Brain microvascular endothelial cell (primary cell): ENCODE measurements around the gene ADCY7.

Experiments
- DNase-seq: peaks from one replicate; pipeline ENCODE4 v3.0.0-alpha.2; 2020
- H3K27ac ChIP-seq: fragments of 250-450 bp; sonication (Bioruptor Pico); 2 replicates; pipeline ENCODE4 v1.5.1; 2020; ENCODE audit warnings: mild to moderate bottlenecking, moderate library complexity
- H3K27me3 ChIP-seq: fragments of 250-450 bp; sonication (Bioruptor Pico); replicated peaks from 2 replicates; pipeline ENCODE4 v1.5.1; 2020; ENCODE audit warnings: mild to moderate bottlenecking
- H3K36me3 ChIP-seq: fragments of 250-450 bp; sonication (Bioruptor Pico); replicated peaks from 2 replicates; pipeline ENCODE4 v1.5.1; 2020; ENCODE audit warnings: mild to moderate bottlenecking
- H3K4me3 ChIP-seq: 2 replicates; pipeline ENCODE4 v1.5.1; 2011; ENCODE audit warnings: low read depth, mild to moderate bottlenecking, control low read depth, low read length, moderate library complexity
- in situ Hi-C: cut with HindIII; loops from 2 replicates; pipeline ENCODE4 v1.10.0; 2017; ENCODE audit warnings: low sequenced_read_pairs, low pct_ligation_motif_present
- TF ChIP-seq, protein P1 (sequence below): IDR thresholded peaks from 2 replicates; pipeline ENCODE4 v1.5.1; 2011; ENCODE audit warnings: low read depth, mild to moderate bottlenecking, moderate library complexity, low read length, control low read depth, inconsistent platforms; ENCODE audit errors: missing control alignments

ADCY7 gene

DNA sequence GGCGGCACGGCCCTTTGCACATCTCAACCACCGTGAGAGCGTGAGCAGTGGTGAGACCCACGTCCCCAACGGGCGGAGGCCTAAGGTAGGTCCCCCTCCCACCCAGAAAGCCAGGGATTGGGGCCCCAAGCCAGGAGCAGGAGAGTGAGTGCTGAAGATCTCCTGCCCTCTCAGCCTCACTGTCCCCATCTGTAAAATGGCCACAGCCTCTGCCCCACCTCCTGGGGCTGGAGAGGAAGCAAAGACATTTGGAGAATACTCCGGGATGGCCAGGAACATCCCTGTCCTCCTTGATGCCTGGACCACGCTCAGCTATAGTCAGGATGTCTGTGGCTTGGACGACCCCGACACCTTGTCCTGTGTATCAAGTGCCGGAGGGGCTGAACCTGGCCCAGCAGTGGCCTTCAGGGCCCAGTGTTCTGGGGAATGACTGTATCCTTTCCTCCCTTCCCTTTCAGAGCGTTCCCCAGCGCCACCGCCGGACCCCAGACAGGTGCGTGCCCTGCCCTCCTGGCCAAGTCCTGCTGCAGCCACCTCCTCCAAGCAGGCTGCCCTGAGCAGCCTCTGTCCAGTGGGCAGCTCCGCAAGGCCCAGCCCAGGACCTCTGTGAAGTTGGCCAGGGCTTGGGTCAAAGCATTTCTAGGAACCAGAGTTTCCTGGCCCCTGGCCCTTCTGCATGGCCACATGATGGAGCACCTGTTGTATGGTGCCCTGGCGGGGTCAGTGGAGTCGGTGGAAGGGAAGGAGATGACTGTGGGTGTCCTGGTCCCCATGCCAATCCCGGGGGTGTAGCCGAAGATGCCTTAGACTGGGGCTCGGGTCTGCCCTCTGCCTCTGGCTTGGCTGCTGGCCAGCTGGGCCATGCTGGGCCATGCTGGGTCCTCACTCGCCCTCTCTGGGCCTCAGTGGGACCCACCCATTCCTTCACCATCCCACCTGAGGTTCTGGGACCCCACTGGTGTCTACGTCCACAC lies 38.4 kb downstream of the ADCY7 start:
- no peaks in the 10 kb centered on the region for H3K36me3 ChIP-seq
- DNase-seq = no peak
- in situ Hi-C loops = no loop called here
- no peak overlapping the region for H3K27ac ChIP-seq
- TF ChIP-seq, protein P1, sequence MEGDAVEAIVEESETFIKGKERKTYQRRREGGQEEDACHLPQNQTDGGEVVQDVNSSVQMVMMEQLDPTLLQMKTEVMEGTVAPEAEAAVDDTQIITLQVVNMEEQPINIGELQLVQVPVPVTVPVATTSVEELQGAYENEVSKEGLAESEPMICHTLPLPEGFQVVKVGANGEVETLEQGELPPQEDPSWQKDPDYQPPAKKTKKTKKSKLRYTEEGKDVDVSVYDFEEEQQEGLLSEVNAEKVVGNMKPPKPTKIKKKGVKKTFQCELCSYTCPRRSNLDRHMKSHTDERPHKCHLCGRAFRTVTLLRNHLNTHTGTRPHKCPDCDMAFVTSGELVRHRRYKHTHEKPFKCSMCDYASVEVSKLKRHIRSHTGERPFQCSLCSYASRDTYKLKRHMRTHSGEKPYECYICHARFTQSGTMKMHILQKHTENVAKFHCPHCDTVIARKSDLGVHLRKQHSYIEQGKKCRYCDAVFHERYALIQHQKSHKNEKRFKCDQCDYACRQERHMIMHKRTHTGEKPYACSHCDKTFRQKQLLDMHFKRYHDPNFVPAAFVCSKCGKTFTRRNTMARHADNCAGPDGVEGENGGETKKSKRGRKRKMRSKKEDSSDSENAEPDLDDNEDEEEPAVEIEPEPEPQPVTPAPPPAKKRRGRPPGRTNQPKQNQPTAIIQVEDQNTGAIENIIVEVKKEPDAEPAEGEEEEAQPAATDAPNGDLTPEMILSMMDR = no peak
- H3K27me3 ChIP-seq = no peaks in the 10 kb centered on the region
- H3K4me3 ChIP-seq = no peak overlapping the region

DNA sequence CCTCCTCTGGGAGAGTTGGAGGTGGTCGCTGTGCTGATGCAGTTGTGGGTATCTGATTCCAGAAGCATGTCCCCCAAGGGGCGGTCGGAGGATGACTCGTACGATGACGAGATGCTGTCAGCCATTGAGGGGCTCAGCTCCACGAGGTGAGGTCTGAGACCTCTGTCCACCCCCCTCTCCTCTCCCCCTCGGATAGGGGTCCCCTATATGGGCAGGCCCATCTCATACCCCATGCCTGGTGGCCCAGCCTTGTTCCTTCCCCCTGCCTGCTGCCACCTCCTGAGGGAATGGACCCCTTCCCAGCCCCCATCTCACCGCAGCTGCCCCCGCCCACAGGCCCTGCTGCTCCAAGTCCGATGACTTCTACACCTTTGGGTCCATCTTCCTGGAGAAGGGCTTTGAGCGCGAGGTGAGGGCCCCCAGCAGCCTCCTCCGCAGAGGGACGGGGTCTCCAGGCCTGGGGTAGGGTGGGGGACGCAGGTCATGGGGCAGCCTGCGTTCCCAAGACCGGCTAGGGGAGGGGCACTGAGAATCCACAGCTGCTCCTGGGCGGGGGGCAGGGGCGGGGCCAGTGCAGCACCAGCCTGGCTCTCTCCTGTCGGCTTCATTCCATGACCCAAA lies 39.2 kb downstream of the ADCY7 start:
- Histone ChIP-seq H3K27me3 (no peaks in the 10 kb centered on the region), H3K4me3 (no peak overlapping the region), H3K36me3 (no peaks in the 10 kb centered on the region), H3K27ac (no peak overlapping the region)
- in situ Hi-C loops = no loop called here
- DNase-seq = no peak
- TF ChIP-seq, protein P1 = no peak

DNA sequence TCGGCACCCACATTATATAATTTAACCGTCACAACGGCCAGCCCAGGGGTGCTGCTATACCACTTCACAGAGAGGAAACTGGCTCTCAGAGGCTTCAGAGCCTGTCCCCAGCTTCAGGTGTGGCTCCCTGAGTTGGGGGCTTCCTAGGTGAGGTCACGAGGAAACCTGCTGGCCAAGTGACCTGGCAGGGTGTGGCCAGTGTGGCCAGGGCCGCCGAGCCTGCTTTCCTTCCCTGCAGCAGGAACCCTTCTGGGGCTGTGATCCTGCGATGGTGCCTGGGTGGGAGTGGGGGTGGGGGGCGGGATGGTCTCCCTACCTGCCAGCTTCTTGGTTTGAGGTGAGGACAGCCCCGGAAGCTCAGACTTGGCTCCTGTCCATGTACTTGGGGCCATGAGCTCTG lies 39.9 kb downstream of the ADCY7 start:
- in situ Hi-C loops = no loop called here
- Histone ChIP-seq H3K27me3 (no peaks in the 10 kb centered on the region), H3K4me3 (no peak overlapping the region), H3K27ac (no peak overlapping the region), H3K36me3 (no peaks in the 10 kb centered on the region)
- TF ChIP-seq, protein P1 = no peak
- DNase-seq = no peak

DNA sequence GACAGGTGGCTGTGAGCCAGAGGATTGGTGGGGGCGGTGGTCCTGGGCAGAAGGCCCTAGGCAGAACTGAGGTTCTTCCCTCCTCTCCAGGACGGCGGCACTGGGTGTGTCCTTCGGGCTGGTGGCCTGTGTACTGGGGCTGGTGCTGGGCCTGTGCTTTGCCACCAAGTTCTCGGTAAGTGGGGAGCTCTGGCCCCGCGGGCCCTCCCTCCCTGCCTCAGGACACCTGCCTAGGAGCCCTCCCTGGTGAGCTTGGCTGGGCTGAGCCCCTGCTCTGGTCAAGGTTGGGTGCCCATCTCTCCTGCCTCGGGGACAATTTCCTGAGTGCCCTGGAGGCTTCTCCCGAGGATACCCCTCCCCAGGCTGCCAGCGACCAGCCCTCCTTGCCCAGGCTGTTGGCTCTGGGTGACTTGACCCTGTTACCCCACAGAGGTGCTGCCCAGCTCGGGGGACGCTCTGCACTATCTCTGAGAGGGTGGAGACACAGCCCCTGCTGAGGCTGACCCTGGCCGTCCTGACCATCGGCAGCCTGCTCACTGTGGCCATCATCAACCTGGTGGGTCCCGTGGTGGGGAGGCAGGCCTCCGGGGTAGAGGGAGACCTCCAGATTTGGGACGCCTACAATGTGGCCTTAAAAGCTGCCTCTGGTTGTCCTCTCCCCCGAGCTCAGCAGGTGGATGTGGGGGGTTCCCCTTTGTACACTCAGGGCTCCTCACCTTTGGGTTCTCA lies 42.0 kb downstream of the ADCY7 start:
- H3K27me3 ChIP-seq = no peaks in the 10 kb centered on the region
- no peak overlapping the region for H3K27ac ChIP-seq
- in situ Hi-C loops = no loop called here
- no peak overlapping the region for H3K4me3 ChIP-seq
- H3K36me3 ChIP-seq = peaks cover 11% of the 10 kb centered on the region
- TF ChIP-seq, protein P1 = no peak
- DNase-seq = no peak

DNA sequence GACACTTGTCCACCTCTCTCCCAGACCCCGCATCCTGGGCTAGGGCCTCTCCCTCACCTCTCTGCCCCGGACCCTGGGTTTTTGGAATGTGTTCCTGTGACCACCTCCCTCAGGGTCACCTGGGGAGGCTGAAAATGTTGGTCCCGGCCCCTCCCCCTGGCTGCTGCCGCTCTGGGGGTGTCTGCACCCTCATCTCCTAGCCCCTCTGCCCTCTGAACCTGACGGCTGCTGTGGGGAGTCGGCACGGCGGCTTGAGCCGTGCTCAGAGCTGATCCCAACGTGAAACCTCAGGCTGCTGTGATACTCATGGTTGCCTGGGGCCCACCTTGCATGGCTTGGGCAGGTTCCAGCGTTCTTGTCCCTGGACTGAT lies 42.8 kb downstream of the ADCY7 start:
- in situ Hi-C loops = no loop called here
- no peak overlapping the region for H3K4me3 ChIP-seq
- H3K27me3 ChIP-seq = no peaks in the 10 kb centered on the region
- H3K36me3 ChIP-seq = peaks cover 16% of the 10 kb centered on the region
- no peak overlapping the region for H3K27ac ChIP-seq
- no peak for DNase-seq
- TF ChIP-seq, protein P1 = no peak
